HG02885 (cell line): ENCODE data around the gene SLC30A2.

Experiments
- ATAC-seq: cut with Tn5 transposase; IDR thresholded peaks from one replicate; pipeline ENCODE4 v1.9.1; 2021; ENCODE audit warnings: mild to moderate bottlenecking; ENCODE audit not compliant: unreplicated experiment, poor library complexity

The SLC30A2 gene

GRCh38 chr1:26003262-26003661, 42.7 kb downstream of the SLC30A2 start:
- no peak for ATAC-seq

DNA sequence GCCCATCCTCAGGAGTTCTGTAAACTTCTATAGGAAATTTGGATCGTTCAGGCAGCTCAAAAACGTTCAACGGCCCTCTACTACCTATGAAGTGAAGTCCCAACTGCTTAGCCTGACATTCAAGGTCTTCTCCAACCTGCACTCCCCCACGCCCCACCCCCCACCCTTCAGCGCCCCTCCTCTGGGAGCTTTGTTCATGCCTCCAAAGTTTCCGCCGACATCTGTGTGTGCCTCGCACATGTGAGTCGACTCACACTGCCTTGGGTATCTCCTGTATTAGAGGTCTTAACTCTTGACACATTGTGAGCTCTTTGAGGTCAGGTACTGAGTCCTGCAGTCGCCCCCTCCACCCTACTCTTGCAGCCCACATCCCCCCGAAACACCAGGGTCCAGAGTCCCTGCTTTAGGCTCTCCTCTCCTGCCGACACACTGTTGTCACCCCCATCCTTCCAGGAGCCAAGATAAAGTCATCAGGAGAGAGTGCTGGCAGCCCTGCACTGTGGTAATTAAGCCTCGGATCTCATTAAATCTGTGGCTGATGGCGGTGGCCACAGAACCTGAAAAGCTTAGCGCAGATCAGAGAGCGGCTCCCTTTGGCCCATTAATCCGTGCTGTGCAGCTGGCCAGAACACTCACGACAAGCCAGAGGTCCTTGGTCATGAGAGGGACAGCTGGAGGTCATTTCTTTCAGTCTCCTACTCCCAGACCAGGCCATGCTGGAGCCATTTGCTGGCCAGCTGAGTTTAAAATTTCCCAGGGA, 46.7 kb downstream of the SLC30A2 start:
- no peak for ATAC-seq

GRCh38 chr1:25997828-25998761, 47.8 kb downstream of the SLC30A2 start, which contains the start of gene PAFAH2:
TSS of gene PAFAH2 (minus strand) at chr1:25998063. CDS start at chr1:25990816, 7,247 bp downstream.
- ATAC-seq = peak; percentile 96

- ATAC-seq = no peak
Observed at GRCh38 chr1:25996966-25997827, 48.7 kb downstream of the SLC30A2 start.

- ATAC-seq = no peak
Observed at GRCh38 chr1:25994402-25995150, 51.3 kb downstream of the SLC30A2 start.

- no peak for ATAC-seq
Observed at GRCh38 chr1:25993197-25993951, 52.5 kb downstream of the SLC30A2 start.

DNA sequence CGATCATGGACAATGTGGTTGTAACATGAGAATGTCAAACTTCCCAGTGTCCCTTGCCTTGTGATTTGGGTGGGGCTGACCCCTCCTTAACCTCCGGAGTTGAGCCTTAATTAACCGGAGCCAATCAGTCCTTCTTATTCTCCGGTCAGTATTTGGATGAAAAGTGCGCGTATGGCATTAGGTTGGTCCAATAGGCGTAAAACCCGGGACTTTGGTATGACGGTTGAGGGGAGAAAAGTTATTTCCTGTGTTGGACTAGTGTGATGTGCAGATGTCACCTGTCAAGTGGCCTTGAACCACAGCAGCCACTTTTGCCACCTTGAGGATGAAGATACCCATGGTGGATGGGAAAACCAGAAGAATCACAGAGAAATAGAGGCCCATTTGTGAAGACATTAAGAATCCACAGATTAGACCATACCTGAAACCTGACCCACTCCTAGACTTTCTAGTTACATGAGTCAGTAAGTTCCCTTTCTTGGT, 53.2 kb downstream of the SLC30A2 start:
- no peak for ATAC-seq

DNA sequence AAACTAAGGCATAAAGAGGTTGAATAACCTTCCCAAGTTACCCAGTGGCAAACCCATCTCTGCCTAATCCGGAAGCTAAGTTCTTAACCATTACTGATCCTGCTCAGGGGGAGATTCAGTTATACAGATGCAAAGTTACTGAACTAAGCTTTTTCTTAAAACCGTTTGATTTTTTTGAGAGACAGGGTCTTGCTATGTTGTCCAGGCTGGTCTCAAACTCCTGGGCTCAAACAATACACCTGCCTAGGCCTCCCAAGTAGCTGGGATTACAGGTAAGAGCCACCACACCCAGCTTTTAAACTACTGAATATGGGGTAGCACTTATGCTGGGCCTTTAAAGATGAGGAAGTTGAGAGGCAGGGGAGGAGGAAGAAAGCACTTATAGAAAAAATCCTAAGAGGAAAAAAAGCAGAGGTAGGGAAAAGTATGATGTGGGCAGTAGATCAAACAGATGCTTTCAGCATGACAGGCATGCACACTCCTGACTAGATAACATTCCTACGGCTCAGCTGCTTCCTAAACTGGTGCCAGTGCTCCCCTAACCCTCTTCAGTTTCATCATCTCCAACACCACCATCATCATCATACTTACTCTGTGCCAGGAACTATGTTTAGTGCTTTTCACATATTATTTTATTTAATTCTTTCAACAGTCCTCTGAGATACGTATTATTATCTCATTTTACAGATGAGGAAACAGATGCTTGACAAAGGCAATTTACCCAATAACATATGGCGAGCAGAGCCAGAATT, 53.8 kb downstream of the SLC30A2 start:
- no peak for ATAC-seq

DNA sequence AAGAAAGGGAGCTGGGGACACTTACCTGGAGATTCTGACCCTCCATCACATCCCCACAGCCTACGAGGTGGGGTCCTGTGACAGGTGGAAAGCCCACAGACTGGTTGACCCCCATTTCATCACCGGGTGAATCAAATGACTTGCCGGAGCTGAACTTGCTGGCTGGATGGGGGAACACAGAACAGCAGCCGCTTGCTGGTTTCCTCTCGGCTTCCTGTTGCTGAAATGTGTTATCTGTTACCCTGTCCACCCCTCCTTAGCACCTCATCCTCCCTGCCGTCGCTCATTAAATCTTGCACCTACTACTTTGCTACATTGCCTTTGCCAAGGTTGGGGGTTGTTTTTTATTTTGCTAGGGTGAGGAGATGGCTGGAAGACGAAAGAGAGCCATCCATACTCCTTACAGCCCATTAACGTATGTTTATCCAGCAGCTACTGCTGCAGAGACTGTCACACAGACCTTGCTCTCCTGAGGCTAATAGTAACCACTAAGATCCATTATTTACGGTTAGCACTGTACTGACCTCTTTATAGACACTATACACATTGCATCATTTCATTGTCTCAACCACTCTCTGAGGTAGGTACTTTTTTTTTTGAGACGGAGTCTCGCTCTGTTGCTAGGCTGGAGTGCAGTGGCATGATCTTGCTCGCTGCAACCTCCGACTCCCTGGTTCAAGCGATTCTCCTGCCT, 55.1 kb downstream of the SLC30A2 start:
- no peak for ATAC-seq

- ATAC-seq = no peak
Observed at GRCh38 chr1:25990251-25990650, 55.7 kb downstream of the SLC30A2 start.

- no peak for ATAC-seq
Observed at GRCh38 chr1:25989440-25990234, 56.3 kb downstream of the SLC30A2 start.

DNA sequence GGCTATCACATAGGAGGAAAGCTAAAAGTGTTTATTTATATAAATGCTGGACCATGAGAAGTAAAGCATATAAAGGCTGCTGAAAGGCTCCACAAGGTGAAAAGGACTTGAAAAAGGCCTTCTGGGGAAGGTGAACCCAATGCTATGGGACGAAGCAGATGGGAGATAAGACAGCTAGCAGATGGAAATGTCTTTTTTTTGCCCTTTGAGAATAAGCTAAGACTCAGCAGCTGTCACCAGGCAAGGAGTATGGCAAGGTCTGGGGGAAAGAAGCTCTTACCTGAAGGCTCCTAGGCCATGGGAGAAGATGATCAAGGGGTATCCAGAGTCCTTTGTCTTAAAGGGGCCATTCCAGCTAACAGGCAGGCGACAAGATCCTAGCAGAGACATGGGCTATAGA, 58.0 kb downstream of the SLC30A2 start:
- ATAC-seq = no peak
